ENCODE measurements around the gene FAM174B.

FAM174B gene

GRCh38 chr15:92645731-92646130 is 9.8 kb downstream of the FAM174B start:
- no peak for TF ChIP-seq CTCF (IDR thresholded peaks at IDR 0.05; ENCODE audit: control insufficient read depth, extremely low read depth, insufficient read depth)
- DNase-seq (ENCODE audit: low read depth): no peak

DNA sequence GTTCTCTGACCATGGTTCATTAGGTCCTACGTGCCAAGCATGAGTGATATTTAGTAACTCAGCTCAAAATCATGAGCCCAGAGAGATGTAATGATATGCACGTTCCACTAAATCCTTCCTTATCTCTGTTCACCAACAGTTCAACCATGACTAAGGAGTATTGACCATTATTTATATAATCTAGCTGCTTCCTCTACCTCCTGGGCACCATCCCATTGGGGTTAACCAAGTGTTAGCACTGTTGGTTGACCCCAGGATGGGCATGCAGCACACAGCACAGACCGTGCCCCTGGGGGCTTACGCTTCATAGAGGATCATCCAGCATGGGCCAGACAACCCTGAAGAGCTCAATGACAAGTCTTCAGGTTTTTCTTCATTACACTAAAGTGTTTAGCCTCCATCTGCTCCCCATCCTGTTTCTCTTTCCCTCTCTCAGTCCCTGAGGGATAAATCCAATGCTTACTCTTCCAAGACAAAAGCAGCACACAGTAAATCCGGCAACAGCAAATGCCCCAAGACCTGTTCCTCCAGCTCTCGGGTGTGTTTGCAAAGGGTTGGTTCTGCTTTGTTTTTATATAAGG is 10.4 kb downstream of the FAM174B start:
- no peak for TF ChIP-seq CTCF (IDR thresholded peaks at IDR 0.05; ENCODE audit: control insufficient read depth, extremely low read depth, insufficient read depth)
- DNase-seq (ENCODE audit: low read depth): no peak
- H3K4me3 ChIP-seq (ENCODE audit: low read depth, low read length): peak overlapping the region; percentile 24

More at GRCh38 chr15:92645731-92646130, 9.8 kb downstream of the FAM174B start:
- H3K4me3 ChIP-seq (ENCODE audit: low read depth, low read length): no peak overlapping the region; the same call in 1 of the 2 replicates

DNA sequence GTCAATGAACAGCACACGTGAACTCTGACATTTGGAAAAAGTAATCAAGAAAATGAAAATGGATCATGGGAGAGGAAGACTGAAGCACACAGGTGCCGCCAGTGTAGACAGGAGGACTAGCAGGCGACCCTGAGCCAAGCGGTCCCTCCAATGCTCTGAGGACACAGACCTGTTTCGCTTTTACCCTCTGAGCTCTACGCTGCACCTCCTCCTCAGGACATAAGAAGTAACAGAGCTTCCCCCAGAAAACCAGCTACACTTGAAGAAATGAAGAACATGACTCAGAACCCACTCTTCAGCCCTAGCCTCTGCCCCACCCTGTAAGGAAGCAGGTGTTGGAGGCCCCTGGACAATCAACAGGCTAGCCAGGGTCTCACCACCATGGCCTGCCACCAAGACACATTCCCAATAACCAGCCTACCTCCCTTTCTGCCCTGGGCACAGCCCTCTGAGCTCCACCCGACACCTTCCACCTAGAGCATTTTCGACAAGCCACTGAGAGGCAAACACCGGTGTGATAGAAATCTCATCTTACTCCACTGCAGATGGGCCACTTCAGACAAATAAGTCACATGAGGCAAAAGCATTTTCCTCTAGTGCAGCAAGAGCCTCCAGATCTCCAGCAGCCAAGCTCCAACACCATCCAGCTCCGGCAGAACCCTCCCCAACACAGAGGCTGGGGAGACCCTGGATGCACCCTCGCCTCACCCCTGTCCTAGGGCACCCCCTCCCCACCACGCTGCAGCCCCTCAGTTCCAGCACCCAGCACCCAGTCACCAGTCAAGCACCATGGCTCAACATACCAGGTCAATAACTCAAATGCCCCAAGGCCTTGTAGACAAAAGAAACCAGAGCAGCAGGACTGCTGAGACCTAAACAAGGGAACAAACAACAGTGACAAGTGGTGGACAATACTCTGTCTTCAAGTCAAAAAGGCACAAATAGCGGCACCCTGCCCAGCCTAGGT is 11.4 kb downstream of the FAM174B start:
- TF ChIP-seq CTCF (IDR thresholded peaks at IDR 0.05; ENCODE audit: control insufficient read depth, extremely low read depth, insufficient read depth): no peak
- H3K4me3 ChIP-seq (ENCODE audit: low read depth, low read length): no peak overlapping the region
- no peak for DNase-seq (ENCODE audit: low read depth)

DNA sequence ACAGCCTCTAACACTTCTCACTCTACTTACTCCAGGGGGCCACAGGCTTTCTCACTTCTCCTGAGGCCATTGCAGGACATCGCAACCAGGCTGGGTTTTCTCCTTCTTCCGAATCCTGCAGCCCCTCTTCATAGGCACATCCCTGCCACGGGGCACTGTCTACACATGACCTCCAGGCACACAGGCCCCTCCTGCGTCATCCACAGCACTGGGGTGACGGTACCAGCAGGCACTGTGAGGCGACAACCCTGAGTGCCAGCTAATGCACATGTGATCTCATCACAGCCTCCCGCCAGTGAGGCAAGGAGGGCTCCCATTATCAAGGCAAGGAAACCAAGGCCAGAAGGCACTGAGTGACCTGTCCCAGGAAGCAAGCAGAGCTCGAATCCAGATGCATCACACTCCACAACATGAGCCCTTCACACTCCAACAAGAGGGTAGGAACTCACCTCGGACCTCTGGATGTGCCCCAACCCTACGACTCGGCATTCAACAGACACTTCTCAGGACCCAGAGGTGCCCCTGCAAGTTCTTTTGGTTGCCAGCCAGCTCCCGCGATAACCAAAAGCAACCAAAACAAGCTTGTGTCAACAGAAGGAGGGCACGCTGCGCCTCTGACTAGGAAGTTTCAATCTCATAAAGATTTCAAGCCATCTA is 16.7 kb downstream of the FAM174B start:
- no peak for TF ChIP-seq CTCF (IDR thresholded peaks at IDR 0.05; ENCODE audit: control insufficient read depth, extremely low read depth, insufficient read depth)
- peak; percentile 93 for DNase-seq (ENCODE audit: low read depth)
- H3K4me3 ChIP-seq (ENCODE audit: low read depth, low read length): peak overlapping the region; percentile 26

DNA sequence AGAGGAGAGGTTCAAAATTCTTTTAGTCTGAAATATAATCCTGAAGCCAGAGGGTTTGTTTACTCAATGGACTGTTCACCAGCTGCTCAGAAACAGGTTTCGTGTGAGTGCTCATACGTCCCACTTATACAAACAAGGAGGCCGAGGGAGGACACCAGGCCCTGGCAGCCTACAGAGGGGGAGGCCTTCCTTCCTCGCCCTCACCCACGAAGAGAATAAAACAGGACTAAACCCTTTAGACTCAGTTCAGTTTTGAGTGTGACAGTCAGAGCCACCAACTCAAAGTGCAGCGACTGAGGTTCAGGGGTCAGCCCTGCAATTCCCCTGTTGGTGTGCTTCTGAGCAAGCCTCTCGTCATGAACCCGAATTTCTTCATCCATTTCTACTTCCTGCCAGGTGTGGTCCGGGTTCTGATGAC is 17.3 kb downstream of the FAM174B start:
- H3K4me3 ChIP-seq (ENCODE audit: low read depth, low read length): peak overlapping the region; percentile 40
- peak; percentile 96 for DNase-seq (ENCODE audit: low read depth)
- TF ChIP-seq CTCF (IDR thresholded peaks at IDR 0.05; ENCODE audit: control insufficient read depth, extremely low read depth, insufficient read depth): no peak

- no peak for DNase-seq (ENCODE audit: low read depth)
- peak overlapping the region; percentile 40 for H3K4me3 ChIP-seq (ENCODE audit: low read depth, low read length)
- TF ChIP-seq CTCF (IDR thresholded peaks at IDR 0.05; ENCODE audit: control insufficient read depth, extremely low read depth, insufficient read depth): no peak
Measured at GRCh38 chr15:92637626-92638025, 17.9 kb downstream of the FAM174B start.
